Kasumi-1 (cell line): Measurements from ENCODE around the gene DDC.

Experiments used
- DNase-seq, 2 experiments: peaks; one replicate each; lab custom pipeline; 2025; lab: John Stamatoyannopoulos, UW

Gene DDC

DNA sequence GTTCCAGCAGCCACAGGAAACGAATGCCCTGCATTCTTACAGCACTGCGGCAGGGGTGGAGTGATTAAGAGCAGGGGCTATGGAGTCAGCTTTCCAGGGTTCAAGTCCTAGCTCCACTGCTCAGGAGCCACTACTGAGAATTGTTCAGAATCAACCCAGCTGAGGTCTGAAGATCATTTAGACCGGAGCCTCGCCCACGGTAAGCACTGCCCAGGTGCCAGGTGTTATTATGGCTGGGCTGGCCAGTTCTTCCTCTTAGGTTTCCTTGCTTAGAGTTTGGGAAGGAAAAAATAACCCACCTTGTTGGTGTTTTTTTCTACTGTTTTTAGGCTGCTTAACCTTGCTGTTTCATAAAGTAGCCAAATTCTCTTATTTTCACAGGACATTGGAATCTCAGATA is 110.2 kb downstream of the DDC start:
- DNase-seq = no peak

DNA sequence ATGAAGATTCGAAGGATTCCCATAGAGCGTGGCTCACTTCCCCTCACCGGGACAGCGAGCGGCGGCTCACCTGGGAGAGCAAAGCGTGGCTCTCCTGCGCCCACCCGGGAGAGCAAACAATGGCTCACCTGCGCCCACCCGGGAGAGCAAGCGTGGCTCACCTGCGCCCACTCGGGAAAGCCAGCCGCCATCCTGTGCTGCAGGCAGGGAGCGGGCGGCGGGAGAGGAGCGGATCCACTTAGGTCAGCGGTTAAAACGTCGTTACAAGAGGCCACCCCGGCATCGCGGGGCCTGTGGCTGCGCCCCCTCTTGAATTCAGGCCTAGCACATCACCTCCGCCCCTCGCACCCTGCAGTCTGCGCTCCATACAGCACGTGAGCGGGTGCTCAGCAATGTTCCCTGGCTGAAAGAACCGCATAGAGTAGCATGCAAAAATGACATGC is 114.6 kb downstream of the DDC start:
- peak in 1 of 2 experiments; percentile 17 for DNase-seq

GRCh38 chr7:50449881-50450589 is 115.2 kb downstream of the DDC start, which contains the start of gene FIGNL1:
Gene FIGNL1, minus strand, starts transcription at chr7:50450350. Its CDS starts 3,063 bp downstream, at chr7:50447287.
- DNase-seq = peak; percentile 77 to 83

DNA sequence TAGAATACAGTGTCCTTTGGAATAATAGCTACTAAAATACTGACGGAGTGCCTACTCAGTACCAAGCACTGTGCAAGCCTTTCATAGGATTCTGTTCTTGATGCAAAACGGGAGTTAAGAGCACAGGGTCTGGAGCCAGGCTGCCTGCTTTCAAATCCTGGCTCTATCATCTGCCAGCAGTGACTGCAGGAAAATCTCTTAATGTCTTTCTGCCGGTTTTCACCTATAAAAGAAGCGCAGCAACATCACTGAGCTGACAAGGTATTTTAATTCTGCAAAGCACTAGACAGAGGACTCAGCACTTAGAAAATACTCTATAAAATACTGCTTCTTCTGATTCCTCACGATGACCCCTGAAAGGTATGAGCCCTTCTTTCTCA is 115.7 kb downstream of the DDC start:
- peak in 1 of 2 experiments; percentile 29 for DNase-seq

- DNase-seq = no peak
These were observed 116.4 kb downstream of the DDC start for GRCh38 chr7:50448823-50449222.

- no peak for DNase-seq
These were observed 118.7 kb downstream of the DDC start for GRCh38 chr7:50446542-50446960.

GRCh38 chr7:50436133-50436806 is 128.9 kb downstream of the DDC start:
- DNase-seq = peak; percentile 31 to 46

- no peak for DNase-seq
These were observed 133.4 kb downstream of the DDC start for GRCh38 chr7:50431722-50432305.

DNA sequence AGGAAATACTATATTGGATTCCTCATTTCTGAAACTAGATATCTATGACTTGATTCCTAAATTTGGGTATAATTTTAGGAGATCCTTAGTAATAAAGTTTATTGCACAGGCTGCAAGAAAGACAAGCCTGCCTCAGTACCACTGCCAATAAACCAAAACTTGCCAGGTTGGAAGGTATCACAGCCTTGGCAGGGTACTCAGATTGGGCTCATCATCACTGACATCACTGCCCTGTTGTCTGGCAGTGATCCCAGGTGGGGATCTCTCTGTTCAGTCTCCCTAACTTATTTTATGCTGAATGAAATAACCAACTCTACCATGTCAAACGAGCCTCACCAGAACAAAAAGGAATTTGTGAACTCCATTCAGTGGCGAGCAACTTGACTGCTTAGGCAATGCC is 133.9 kb downstream of the DDC start:
- DNase-seq = no peak

DNA sequence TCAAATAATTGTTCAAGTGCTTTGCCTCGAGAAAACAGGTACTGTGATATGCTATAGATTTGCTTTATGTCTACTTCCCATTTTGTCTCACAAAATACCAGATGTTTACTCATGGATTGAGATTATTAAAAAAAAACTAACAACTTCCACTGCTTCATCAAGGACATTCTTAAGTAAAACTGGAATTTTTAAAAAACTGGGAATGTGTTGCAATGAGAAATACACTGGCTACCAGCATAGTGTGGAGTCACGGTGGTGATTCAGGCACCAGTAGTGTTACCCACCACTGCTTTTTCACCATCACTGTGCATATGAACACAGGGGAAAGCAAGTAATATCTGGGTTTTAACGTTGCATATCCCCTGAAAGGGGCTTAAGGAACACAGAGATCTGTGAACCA is 136.3 kb downstream of the DDC start:
- no peak for DNase-seq

DNA sequence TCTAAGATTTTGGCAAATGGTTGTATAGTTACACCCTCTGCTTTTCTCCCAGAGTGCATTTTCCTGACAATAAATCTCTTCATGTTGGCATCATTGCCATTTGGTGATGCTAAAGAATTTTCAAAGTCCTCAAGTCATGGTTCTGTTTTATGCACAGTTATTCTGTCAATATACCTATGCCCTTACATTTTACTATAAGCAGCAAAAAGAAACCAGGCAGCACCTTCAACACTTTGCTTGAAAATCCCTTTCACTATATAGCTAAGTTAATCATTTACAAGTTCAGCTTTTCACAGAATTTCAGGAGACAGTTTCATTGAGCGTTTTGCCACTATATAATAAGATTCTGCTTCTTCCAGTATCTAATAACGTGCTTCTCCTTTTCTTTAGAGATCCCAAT is 137.7 kb downstream of the DDC start:
- DNase-seq = no peak

DNA sequence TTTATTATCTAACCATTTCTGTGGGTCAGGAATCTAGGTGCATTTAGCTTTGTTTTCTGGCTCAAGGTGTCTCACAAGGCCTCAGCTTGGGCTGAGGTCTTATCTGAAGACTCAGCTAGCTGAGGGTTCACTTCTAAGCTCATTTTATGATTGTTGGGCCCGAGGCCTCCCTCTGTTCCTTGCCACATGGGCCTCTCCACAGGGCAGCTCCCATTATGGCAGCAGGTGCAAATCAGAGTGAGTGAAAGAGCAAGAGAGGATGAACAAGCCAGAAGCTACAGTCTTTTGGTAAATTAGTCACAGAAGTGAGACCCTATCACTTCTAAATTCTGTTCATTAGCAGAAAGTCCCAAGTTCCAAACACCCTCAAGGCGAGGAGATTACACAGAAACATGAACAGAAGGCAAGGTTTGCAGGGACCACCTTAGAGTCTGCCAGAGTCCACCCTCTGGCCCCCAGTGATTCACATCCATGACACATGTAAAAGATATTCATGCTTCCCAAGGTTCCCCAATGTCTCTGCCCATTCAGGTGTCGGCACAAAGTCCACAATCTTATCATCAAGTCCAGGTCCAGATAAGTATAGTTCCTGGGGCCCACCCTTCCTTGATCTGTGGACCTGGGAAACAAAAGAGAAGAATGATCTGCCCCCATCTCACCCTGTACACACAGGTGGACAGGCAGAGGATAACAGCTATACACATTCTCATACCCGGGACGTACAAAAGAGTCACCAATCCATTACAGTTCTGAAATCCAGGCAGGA is 138.7 kb downstream of the DDC start:
- DNase-seq = no peak

DNA sequence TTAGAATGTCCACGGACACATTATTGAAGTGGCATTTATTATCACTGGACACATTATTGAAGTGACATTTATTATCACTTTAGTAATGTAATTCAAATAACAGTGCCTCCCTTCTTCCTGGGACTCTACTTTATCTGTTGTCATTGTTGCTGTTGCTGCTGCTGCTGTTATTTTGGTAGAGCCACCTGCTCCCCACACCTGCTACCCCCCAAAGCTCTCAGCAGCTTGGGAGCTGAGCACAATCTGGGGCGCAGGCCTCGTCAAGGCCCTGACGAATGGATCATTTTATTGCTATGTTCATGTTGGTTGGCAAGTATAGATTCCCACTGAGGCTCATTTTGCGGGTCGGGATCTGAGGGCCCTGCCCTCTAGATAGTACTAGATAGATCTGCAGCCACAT is 139.9 kb downstream of the DDC start:
- DNase-seq = no peak

DNA sequence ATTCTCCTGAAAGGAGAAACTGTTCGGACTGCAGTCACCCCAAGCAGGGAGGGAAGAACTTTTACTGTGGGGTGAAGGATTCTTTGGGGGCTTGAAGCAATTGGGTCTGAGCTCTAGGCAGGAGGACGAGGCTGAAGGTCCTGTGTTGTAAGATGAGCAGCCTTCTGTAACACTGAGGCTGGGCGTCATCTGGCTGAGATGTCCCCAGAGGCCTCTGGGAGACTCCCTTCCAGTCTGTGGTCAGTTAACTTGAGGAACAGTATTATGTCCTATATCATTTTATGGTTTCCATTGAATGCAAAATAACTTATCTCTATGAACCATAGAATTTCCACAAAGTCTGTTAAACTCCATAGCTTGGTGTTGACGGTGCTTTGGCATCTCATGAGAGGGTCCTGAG is 141.3 kb downstream of the DDC start:
- no peak for DNase-seq

DNA sequence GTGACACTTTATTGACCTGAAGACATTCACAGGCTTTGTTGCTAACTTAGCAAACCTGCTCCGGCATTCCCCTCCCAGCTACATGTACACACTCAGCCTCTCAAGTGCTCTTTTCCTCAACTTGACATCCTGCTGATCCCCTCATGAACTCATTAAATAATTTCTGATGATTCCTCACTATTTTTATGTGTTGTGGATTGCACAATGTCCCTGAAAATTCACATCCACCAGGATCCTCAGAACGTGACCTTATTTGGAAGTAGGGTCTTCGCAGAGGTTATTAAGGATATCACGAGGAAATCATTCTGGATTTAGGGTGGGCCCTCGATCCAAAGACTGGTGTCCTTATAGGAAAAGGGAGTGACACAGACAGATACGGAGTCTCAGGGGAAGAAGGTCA is 142.3 kb downstream of the DDC start:
- no peak for DNase-seq

GRCh38 chr7:50421043-50421442 is 144.2 kb downstream of the DDC start:
- DNase-seq = no peak

DNA sequence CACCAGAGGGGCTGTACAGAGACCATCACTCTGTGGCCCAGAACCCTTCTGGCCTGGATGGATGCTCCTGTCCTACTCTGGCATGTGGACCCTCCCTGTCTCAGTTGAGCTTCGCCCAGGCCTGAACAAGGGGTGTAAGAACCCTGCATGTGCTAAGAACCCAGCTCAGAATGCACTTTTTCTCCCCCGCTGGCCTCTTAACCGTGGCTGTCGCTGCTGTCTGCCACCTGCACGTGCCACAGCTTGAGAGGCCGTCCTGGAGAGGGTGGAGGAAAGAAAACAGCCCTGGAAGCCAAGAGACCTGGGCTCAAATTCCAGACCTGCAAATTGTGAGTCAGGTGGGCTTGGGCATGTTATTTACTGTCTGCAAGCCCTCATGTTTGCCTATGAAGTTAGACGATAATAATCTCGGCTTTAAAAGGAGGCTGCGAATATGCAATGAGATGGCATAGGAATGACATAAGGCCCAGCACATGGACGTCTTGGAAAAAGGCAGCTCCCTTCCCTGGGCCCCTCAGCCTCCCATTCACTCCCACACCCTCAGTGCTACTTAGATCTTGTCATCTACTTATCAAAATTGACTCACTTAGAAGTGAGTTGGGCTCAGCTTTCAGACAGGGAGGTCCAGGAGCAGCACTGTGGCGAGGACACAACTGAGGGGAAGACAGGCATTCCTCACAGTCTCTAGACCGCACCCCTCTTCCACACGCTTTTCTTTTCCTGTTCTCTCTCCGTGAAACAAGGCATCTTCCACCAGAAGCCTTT is 146.5 kb downstream of the DDC start:
- no peak for DNase-seq

DNA sequence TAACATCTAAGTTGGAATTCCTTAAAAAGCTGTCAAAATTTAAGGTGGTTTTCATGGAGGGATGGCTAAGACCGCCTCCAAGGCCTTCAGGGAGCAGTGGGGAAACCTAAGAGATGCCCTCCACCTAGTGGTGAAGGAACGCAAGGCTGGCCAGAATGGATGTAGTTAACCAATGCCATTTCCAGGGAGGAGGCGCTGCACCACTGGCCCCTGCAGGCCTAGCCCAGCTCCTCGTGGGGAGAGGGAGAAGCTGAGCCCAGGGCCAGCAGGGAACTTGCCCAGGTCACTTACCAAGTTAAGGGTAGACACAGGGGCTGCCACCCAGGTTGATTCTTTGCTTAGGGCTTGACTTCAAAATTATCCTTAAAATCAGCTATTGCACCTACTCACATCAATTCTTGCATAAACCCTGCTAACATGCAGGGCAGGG is 147.1 kb downstream of the DDC start:
- DNase-seq = peak; percentile 96 to 98

- peak; percentile 85 to 90 for DNase-seq
These were observed 148.6 kb downstream of the DDC start for GRCh38 chr7:50416527-50417182.

GRCh38 chr7:50415844-50416364 is 149.3 kb downstream of the DDC start:
- DNase-seq = no peak

DNA sequence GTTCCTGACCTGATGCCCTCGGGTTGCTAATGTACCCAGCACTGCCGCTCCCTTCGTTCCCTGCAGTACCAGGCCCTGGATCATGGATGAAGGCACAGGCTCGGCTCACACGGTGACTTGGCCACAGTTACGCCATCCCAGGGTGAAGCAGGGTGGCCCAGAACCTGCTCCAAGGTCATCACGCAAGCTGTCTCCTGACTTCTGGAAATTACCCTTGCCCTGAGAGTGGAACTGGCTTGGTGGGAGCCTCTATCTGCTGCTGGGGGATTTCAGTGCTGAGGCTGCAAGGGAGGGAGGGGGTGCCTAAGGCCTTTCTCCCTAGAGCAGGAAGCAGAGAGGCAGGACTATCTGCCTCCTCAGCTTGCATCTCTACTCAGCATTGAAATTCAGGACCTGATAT is 151.6 kb downstream of the DDC start:
- no peak for DNase-seq
